ENCODE data around the gene DNMT3A.

DNA sequence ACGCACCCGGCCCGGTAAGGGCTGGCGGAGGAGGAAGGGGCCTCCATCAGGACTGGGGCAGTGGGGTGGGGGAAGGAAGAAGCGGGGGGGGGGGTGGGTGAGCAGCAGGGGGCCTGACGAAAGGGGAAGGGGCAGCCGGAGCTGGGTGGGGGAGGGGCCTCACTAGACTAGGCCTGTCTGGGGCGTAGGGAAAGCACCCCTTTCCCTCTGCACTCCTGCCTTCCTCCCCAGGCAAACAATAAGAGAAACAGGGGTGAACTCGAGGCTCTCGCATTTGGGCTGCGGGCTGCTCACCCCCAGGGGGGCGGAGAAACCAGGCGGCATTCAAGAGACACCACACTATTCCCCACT, 90.7 kb downstream of the DNMT3A start:
- TF ChIP-seq CTCF (conservative IDR thresholded peaks at IDR 0.05; ENCODE audit: low read length) (no peak), EZH2phosphoT487 (IDR thresholded peaks at IDR 0.05; ENCODE audit: borderline replicate concordance) (no peak)

Measured in Loucy (cell line).